Psoas muscle (tissue), 8 donors: ENCODE results near the gene MAGI2. TPM values are rescaled to one million over a fixed set of nuclear protein-coding genes. Genes with fewer than 3 reads are reported as not detected.

Experiments
- ATAC-seq, 4 donors: fragments of 200-7000 bp; cut with Tn5 transposase; one replicate each; pipeline ENCODE4 v1.9.1; 2020; ENCODE audit warnings: moderate library complexity in 3 of 4, mild to moderate bottlenecking in 2 of 4
- DNase-seq, 2 donors: peaks; one replicate each; pipeline ENCODE4 v3.0.0-alpha.2; 2020
- H3K27ac ChIP-seq: fragments of 200-600 bp; one replicate; pipeline ENCODE4 v1.8.0; 2022
- H3K27me3 ChIP-seq, 3 donors: fragments of 200-600 bp in 1 of 3; one replicate each; pipeline versions ENCODE4 v1.6.1 to v1.8.0; 2013 to 2022; ENCODE audit warnings: low read length in 2 of 3, mild to moderate bottlenecking in 2 of 3, moderate library complexity in 1 of 3; ENCODE audit not compliant: insufficient read depth in 3 of 3
- H3K36me3 ChIP-seq, 2 donors: fragments of 200-600 bp in 1 of 2; one replicate each; pipeline versions ENCODE4 v1.6.1 to v1.8.0; 2013 to 2022; ENCODE audit warnings: low read depth in 1 of 2, mild to moderate bottlenecking in 1 of 2, moderate library complexity in 1 of 2; ENCODE audit not compliant: insufficient read depth in 1 of 2
- H3K4me1 ChIP-seq: fragments of 200-600 bp; one replicate; pipeline ENCODE4 v1.8.0; 2022
- H3K4me3 ChIP-seq: fragments of 200-600 bp; one replicate; pipeline ENCODE4 v1.8.0; 2022; ENCODE audit warnings: mild to moderate bottlenecking
- H3K9me3 ChIP-seq: fragments of 200-600 bp; one replicate; pipeline ENCODE4 v1.8.0; 2022
- CTCF ChIP-seq: fragments of 200-600 bp; IDR thresholded peaks from one replicate; pipeline ENCODE4 v1.8.0; 2022; ENCODE audit warnings: antibody characterized with exemption
- WGBS, 3 donors: extraction: QIAGEN DNeasy Blood & Tissue Kit; methylation state at CpG; one replicate each; pipeline versions ENCODE4 v1.1.6 to v1.1.7; 2013; 5-methylcytosine and 5-hydroxymethylcytosine counted together
- intact Hi-C, 2 donors: fragments of 100-400 bp; cut with DNase I; formaldehyde crosslinking; loops; one replicate each; pipeline versions ENCODE4 v1.11.0 to v1.14.2; 2022
- polyA plus RNA-seq, 3 donors: library from polyadenylated mRNA; stranded (reverse); fragments of 200-250 nt; gene quantifications; one replicate each; pipeline ENCODE4 v1.2.3, GENCODE V29; 2013
- total RNA-seq, 4 donors: library from RNA; stranded (reverse); fragmentation: NEBNext Ultra II Directional in 2 of 4; extraction: Animal tissue kit (Norgen Biotek cat#: 25700) in 2 of 4; gene quantifications; one replicate each; pipeline versions ENCODE4 v1.2.1 to v1.2.4, GENCODE V29; 2021 to 2023
- donor health status: healthy with polysubstance abuse.
- donor health status: DM: no; HTN: no; CAD: no; lungs with moderate emphysema.
- donor health status: Bipolar disorder and iron deficiency.
- donor health status: healthy.
- donor health status: DM: yes; HTN: yes; CAD: no.
- donor health status: DM: no; HTN: no; CAD: no.
- donor health status: DM: no; HTN: no; CAD: no.
- donor health status: DM: yes; HTN: yes; CAD: no.

Gene MAGI2
- total and polyA plus RNA-seq, 7 donors, result 0.46 to 2.5 (median 1.4) TPM

GRCh38 chr7:78191475-78192079, 1261.9 kb downstream of the MAGI2 start:
- WGBS, 3 donors, result 61 to 67% (median 64%) methylated on average over 9 of the region's 9 CpGs
- TF ChIP-seq CTCF, result no peak
- Histone ChIP-seq H3K9me3 (no peaks in the 10 kb centered on the region), H3K27ac (no peak overlapping the region), H3K36me3 (no peaks in the 10 kb centered on the region), H3K4me3 (no peak overlapping the region), H3K4me1 (no peaks in the 10 kb centered on the region), H3K27me3 (no peaks in the 10 kb centered on the region)
- ATAC-seq, result no peak
- intact Hi-C loops, result no loop called here
- no peak for DNase-seq

- Histone ChIP-seq H3K4me3 (no peak overlapping the region), H3K9me3 (no peaks in the 10 kb centered on the region), H3K4me1 (no peaks in the 10 kb centered on the region), H3K36me3 (no peaks in the 10 kb centered on the region), H3K27me3 (no peaks in the 10 kb centered on the region), H3K27ac (no peak overlapping the region)
- no peak for DNase-seq
- no peak for TF ChIP-seq CTCF
- no peak for ATAC-seq
- intact Hi-C loops, result no loop called here
Measured at GRCh38 chr7:78189762-78190161, 1263.7 kb downstream of the MAGI2 start.

GRCh38 chr7:78185149-78185745, 1268.2 kb downstream of the MAGI2 start:
- no peak overlapping the region for H3K4me3 ChIP-seq
- H3K27me3 ChIP-seq, result no peaks in the 10 kb centered on the region
- WGBS, 3 donors, result 69 to 75% (median 74%) methylated on average over 4 of the region's 4 CpGs
- intact Hi-C loops, result no loop called here
- ATAC-seq, result no peak
- no peaks in the 10 kb centered on the region for H3K4me1 ChIP-seq
- H3K27ac ChIP-seq, result no peak overlapping the region
- no peaks in the 10 kb centered on the region for H3K9me3 ChIP-seq
- no peak for TF ChIP-seq CTCF
- no peaks in the 10 kb centered on the region for H3K36me3 ChIP-seq
- DNase-seq, result no peak

- Histone ChIP-seq H3K4me1 (no peaks in the 10 kb centered on the region), H3K27ac (no peak overlapping the region), H3K36me3 (no peaks in the 10 kb centered on the region), H3K9me3 (no peaks in the 10 kb centered on the region), H3K27me3 (no peaks in the 10 kb centered on the region), H3K4me3 (no peak overlapping the region)
- ATAC-seq (no peak), DNase-seq (no peak)
- 95 to 100% (median 97%) methylated on average over 1 of the region's 1 CpG for WGBS, 3 donors
- no peak for TF ChIP-seq CTCF
- intact Hi-C loops, result no loop called here
Measured at GRCh38 chr7:78184299-78184698, 1269.2 kb downstream of the MAGI2 start.
